ENCODE data around the gene ACVRL1. TPM values are rescaled to one million over a fixed set of nuclear protein-coding genes. Genes with fewer than 3 reads are reported as not detected.

Gene ACVRL1
- total RNA-seq, 1 experiment from 2014 or later = 0.36 TPM

DNA sequence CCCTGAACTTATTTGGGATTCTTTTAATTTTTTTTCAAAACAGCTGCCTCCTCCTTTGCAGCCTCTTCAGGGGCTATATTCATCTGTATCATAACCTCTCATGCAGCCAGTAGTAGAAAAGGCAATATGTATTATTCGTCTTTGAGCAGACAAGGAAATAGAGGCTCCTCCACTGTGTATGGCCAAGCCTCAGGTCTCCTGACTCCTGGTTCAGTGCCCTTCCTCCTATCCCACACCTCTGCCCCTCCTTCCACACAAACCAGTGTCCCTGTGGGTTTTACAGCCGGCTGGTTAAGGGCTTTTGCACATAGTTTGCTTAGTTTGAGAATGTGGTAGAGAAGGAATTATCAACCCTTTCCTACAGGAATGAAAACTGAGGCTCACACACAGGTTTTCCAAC is 8.8 kb upstream of the ACVRL1 start:
- no peaks in the 10 kb centered on the region for H3K27me3 ChIP-seq (ENCODE audit: control insufficient read depth, insufficient read depth, low read length)
- DNase-seq (ENCODE audit: low read depth, low spot score) (no peak), ATAC-seq (no peak)
- H3K36me3 ChIP-seq (ENCODE audit: control insufficient read depth, insufficient read depth, low read length) = no peaks in the 10 kb centered on the region
- H3K27ac ChIP-seq (ENCODE audit: low read length) = no peak overlapping the region
- in situ Hi-C loops (cut with HindIII; ENCODE audit: low pct_unique_long_range_greater_than_20kb, low sequenced_read_pairs) = no loop called here
- TF ChIP-seq SIN3A (IDR thresholded peaks at IDR 0.05; ENCODE audit: borderline replicate concordance, insufficient read depth, low read depth, low read length) (no peak), CTCF (IDR thresholded peaks at IDR 0.05) (no peak), TCF7L2 (IDR thresholded peaks at IDR 0.05; ENCODE audit: low read depth, low read length) (no peak), POLR2AphosphoS5 (IDR thresholded peaks at IDR 0.05; ENCODE audit: low read depth, low read length) (no peak)
- no peaks in the 10 kb centered on the region for H3K9me3 ChIP-seq (ENCODE audit: control insufficient read depth, insufficient read depth, low read depth, low read length)
- no peak overlapping the region for H3K4me3 ChIP-seq (ENCODE audit: low read depth in 2 of 2, low read length in 2 of 2)
- intact Hi-C loops (cut with micrococcal nuclease; ENCODE audit: unreplicated experiment) = loop anchor here (5.0 kb wide), 1 partner anchor 84 kb away; no protein-coding TSS in a partner anchor
- BruUV-seq (replicated peaks) = no TSS peak
- no peaks in the 10 kb centered on the region for H3K4me1 ChIP-seq (ENCODE audit: control insufficient read depth, insufficient read depth, low read length)
- ChIA-PET POLR2A (no interaction called here), CTCF (no interaction called here)

DNA sequence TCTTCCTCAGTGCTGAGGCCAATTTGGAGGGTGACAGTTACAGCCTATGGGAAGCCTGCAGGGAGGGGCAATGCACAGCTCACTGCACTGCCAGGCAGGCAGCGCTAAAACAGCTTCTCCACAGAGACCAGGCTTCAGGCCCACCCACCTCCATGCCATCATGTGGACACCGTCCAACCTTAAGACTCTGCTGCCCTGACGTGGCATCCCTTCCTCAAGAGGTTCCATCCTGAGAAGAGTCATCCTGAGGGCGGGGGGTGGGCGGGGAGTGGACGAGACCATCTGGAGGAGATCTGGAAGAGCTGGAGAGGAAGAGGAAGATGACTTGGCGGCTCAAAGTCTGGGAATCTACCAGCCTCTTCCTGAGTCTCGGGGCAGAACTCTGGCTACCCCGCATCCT is 8.4 kb upstream of the ACVRL1 start:
- in situ Hi-C loops (cut with HindIII; ENCODE audit: low pct_unique_long_range_greater_than_20kb, low sequenced_read_pairs) = no loop called here
- Histone ChIP-seq H3K27me3 (ENCODE audit: control insufficient read depth, insufficient read depth, low read length) (no peaks in the 10 kb centered on the region), H3K4me3 (ENCODE audit: low read depth in 2 of 2, low read length in 2 of 2) (no peak overlapping the region), H3K27ac (ENCODE audit: low read length) (no peak overlapping the region), H3K36me3 (ENCODE audit: control insufficient read depth, insufficient read depth, low read length) (no peaks in the 10 kb centered on the region), H3K4me1 (ENCODE audit: control insufficient read depth, insufficient read depth, low read length) (no peaks in the 10 kb centered on the region), H3K9me3 (ENCODE audit: control insufficient read depth, insufficient read depth, low read depth, low read length) (no peaks in the 10 kb centered on the region)
- ATAC-seq (no peak), DNase-seq (ENCODE audit: low read depth, low spot score) (no peak)
- BruUV-seq (replicated peaks) = no TSS peak
- ChIA-PET CTCF (interaction anchor here (0.6 kb wide), 2 partner anchors 13 to 981 kb away, joined by 3 read pairs; no protein-coding TSS in a partner anchor), POLR2A (no interaction called here)
- TF ChIP-seq REST (IDR thresholded peaks at IDR 0.05; ENCODE audit: insufficient read depth in 1 of 2, low read depth in 2 of 2, low read length in 1 of 2) (no peak), SIN3A (IDR thresholded peaks at IDR 0.05; ENCODE audit: borderline replicate concordance, insufficient read depth, low read depth, low read length) (no peak), POLR2AphosphoS5 (IDR thresholded peaks at IDR 0.05; ENCODE audit: low read depth, low read length) (no peak), CTCF (IDR thresholded peaks at IDR 0.05) (no peak), TCF7L2 (IDR thresholded peaks at IDR 0.05; ENCODE audit: low read depth, low read length) (no peak)
- intact Hi-C loops (cut with micrococcal nuclease; ENCODE audit: unreplicated experiment) = loop anchor here (5.0 kb wide), 1 partner anchor 83 kb away; no protein-coding TSS in a partner anchor

Measured in Panc1 (cell line).